ENCODE results near the gene GAPVD1.
"Not testable (repeated sequence)": the region's sequence is repeated elsewhere in the genome, so short reads cannot be mapped to it uniquely, and the experiment has no call there.

Gene GAPVD1

GRCh38 chr9:125372441-125373226, 111.0 kb downstream of the GAPVD1 start:
- no peak for DNase-seq (ENCODE audit: low read depth)

- DNase-seq (ENCODE audit: low read depth): peak; percentile 66
These were observed 113.0 kb downstream of the GAPVD1 start for GRCh38 chr9:125374443-125375309.

GRCh38 chr9:125375820-125376219, 114.2 kb downstream of the GAPVD1 start:
- DNase-seq (ENCODE audit: low read depth): no peak

- DNase-seq (ENCODE audit: low read depth): no peak
These were observed 114.9 kb downstream of the GAPVD1 start for GRCh38 chr9:125376261-125377226.

- no peak for DNase-seq (ENCODE audit: low read depth)
These were observed 116.1 kb downstream of the GAPVD1 start for GRCh38 chr9:125377584-125378250.

GRCh38 chr9:125378778-125379177, 117.2 kb downstream of the GAPVD1 start:
- no peak for DNase-seq (ENCODE audit: low read depth)

- DNase-seq (ENCODE audit: low read depth): no peak
These were observed 117.6 kb downstream of the GAPVD1 start for GRCh38 chr9:125379208-125379607.

GRCh38 chr9:125380406-125380805, 118.8 kb downstream of the GAPVD1 start:
- no peak for DNase-seq (ENCODE audit: low read depth)

- DNase-seq (ENCODE audit: low read depth): no peak
These were observed 126.4 kb downstream of the GAPVD1 start for GRCh38 chr9:125387861-125388524.

GRCh38 chr9:125388978-125389377, 127.4 kb downstream of the GAPVD1 start:
- no peak for DNase-seq (ENCODE audit: low read depth)

- no peak for DNase-seq (ENCODE audit: low read depth)
These were observed 130.1 kb downstream of the GAPVD1 start for GRCh38 chr9:125391704-125392103.

GRCh38 chr9:125393426-125393825, 131.8 kb downstream of the GAPVD1 start:
- peak; percentile 57 for DNase-seq (ENCODE audit: low read depth)

- no peak for DNase-seq (ENCODE audit: low read depth)
These were observed 135.2 kb downstream of the GAPVD1 start for GRCh38 chr9:125396799-125397198.

GRCh38 chr9:125397736-125398135, 136.1 kb downstream of the GAPVD1 start:
- no peak for DNase-seq (ENCODE audit: low read depth)

- no peak for DNase-seq (ENCODE audit: low read depth)
These were observed 136.6 kb downstream of the GAPVD1 start for GRCh38 chr9:125398243-125398642.

GRCh38 chr9:125399165-125399564, 137.5 kb downstream of the GAPVD1 start:
- no peak for DNase-seq (ENCODE audit: low read depth)

- DNase-seq (ENCODE audit: low read depth): no peak
These were observed 138.0 kb downstream of the GAPVD1 start for GRCh38 chr9:125399666-125400065.

- not testable (repeated sequence) for DNase-seq (ENCODE audit: low read depth)
These were observed 138.6 kb downstream of the GAPVD1 start for GRCh38 chr9:125400232-125400631.

- no peak for DNase-seq (ENCODE audit: low read depth)
These were observed 139.4 kb downstream of the GAPVD1 start for GRCh38 chr9:125400725-125401716.

- no peak for DNase-seq (ENCODE audit: low read depth)
These were observed 143.1 kb downstream of the GAPVD1 start for GRCh38 chr9:125404733-125405132.

Data from iris pigment epithelial cell (primary cell).